Right lobe of liver (tissue), 6 donors: ENCODE results near the gene SCRN2. TPM values are rescaled to one million over a fixed set of nuclear protein-coding genes. Genes with fewer than 3 reads are reported as not detected.
A peak's percentile ranks its signal among the peaks of the same experiment; 100 is the strongest.

Experiments
- ATAC-seq, 4 donors: fragments of 200-7000 bp; cut with Tn5 transposase; one replicate each; pipeline ENCODE4 v1.9.1; 2020; ENCODE audit warnings: mild to moderate bottlenecking in 4 of 4, moderate library complexity in 4 of 4
- DNase-seq, 3 donors: peaks; one replicate each; pipeline ENCODE4 v3.0.0-alpha.2; 2020
- H3K27ac ChIP-seq, 3 donors: fragments of 200-600 bp; one replicate each; pipeline ENCODE4 v1.8.0; 2022
- H3K27me3 ChIP-seq, 2 donors: fragments of 200-600 bp; one replicate each; pipeline ENCODE4 v1.8.0; 2022
- H3K36me3 ChIP-seq, 4 donors: fragments of 200-600 bp; sonication (generic) in 1 of 4; one replicate each; pipeline versions ENCODE4 v1.5.1 to v1.8.0; 2017 to 2022; ENCODE audit warnings: control low read depth in 1 of 4
- H3K4me1 ChIP-seq, 4 donors: fragments of 200-600 bp; sonication (generic) in 1 of 4; one replicate each; pipeline versions ENCODE4 v1.5.1 to v1.8.0; 2017 to 2022; ENCODE audit warnings: control low read depth in 1 of 4
- H3K4me3 ChIP-seq, 3 donors: fragments of 200-600 bp; one replicate each; pipeline ENCODE4 v1.8.0; 2022
- H3K9me3 ChIP-seq, 4 donors: fragments of 200-600 bp; sonication (generic) in 1 of 4; one replicate each; pipeline versions ENCODE4 v1.5.1 to v1.8.0; 2017 to 2022; ENCODE audit warnings: control low read depth in 1 of 4
- CTCF ChIP-seq, 4 donors: fragments of 200-600 bp in 3 of 4; fragments of 450-650 bp in 1 of 4; IDR thresholded peaks; one replicate each; pipeline versions ENCODE4 v1.5.1 to v1.8.0; 2016 to 2022; ENCODE audit warnings: antibody characterized with exemption in 4 of 4, mild to moderate bottlenecking in 2 of 4
- POLR2A ChIP-seq: fragments of 450-650 bp; IDR thresholded peaks from one replicate; pipeline ENCODE4 v1.6.1; 2017; ENCODE audit warnings: antibody characterized with exemption, mild to moderate bottlenecking
- WGBS: methylation state at CpG from one replicate; pipeline ENCODE4 v1.1.6; 2018; ENCODE audit warnings: low coverage, low lambda C conversion rate; ENCODE audit not compliant: insufficient coverage; ENCODE audit errors: missing lambda C conversion rate; 5-methylcytosine and 5-hydroxymethylcytosine counted together
- intact Hi-C, 2 donors: fragments of 100-400 bp; cut with DNase I; formaldehyde crosslinking; loops; one replicate each; pipeline versions ENCODE4 v1.11.2 to v1.14.1; 2022
- total RNA-seq, 6 experiments: library from RNA; depleted of rRNA in 2 of 6; stranded (reverse); fragments of >200 nt in 2 of 6; fragmentation: NEBNext Ultra II Directional in 3 of 6; extraction: Animal tissue kit (Norgen Biotek cat#: 25700) in 3 of 6; gene quantifications; one replicate each; pipeline versions ENCODE4 v1.1.0 to v1.2.4, GENCODE V29; 2016 to 2023
- donor health status: DM: no; HTN: yes; CAD: no.
- donor health status: DM: no; HTN: no; CAD: no.
- donor health status: DM: no; HTN: no; CAD: no.
- donor health status: DM: no; HTN: yes; CAD: no.
- donor health status: DM: no; HTN: yes; CAD: no.

SCRN2 gene
- total RNA-seq, 6 experiments from 2014 or later: 18.1 to 25.7 (median 19.6) TPM

- Histone ChIP-seq H3K9me3 (no peaks in the 10 kb centered on the region), H3K27ac (no peak overlapping the region), H3K4me1 (peaks cover 0 to 23% (median 6%) of the 10 kb centered on the region in 4 donors), H3K4me3 (no peak overlapping the region), H3K36me3 (peaks cover 0 to 9% (median 0%) of the 10 kb centered on the region in 4 donors), H3K27me3 (no peaks in the 10 kb centered on the region)
- no peak for DNase-seq
- ATAC-seq: no peak
- intact Hi-C loops: no loop called here
- TF ChIP-seq CTCF (IDR thresholded peaks at IDR 0.05) (no peak), POLR2A (no peak)
- no CpG with 5 or more reads among the region's 6 CpGs for WGBS
Observed at GRCh38 chr17:47836601-47837000, 4.5 kb downstream of the SCRN2 start.

- Histone ChIP-seq H3K36me3 (peaks cover 0 to 9% (median 0%) of the 10 kb centered on the region in 4 donors), H3K27ac (no peak overlapping the region), H3K27me3 (no peaks in the 10 kb centered on the region), H3K4me1 (peaks cover 0 to 24% (median 5%) of the 10 kb centered on the region in 4 donors), H3K4me3 (no peak overlapping the region), H3K9me3 (no peaks in the 10 kb centered on the region)
- no peak for DNase-seq
- ATAC-seq: no peak
- intact Hi-C loops: no loop called here
- no peak for TF ChIP-seq POLR2A
- TF ChIP-seq CTCF (IDR thresholded peaks at IDR 0.05): no peak
- 58% methylated on average over 5 of the region's 5 CpGs for WGBS
Observed at GRCh38 chr17:47834756-47835155, 6.3 kb downstream of the SCRN2 start.

- H3K27ac ChIP-seq: no peak overlapping the region
- ATAC-seq (peak in 3 of 4 donors; percentile 7 to 12 (median 11)), DNase-seq (no peak)
- intact Hi-C loops: no loop called here
- peak overlapping the region; percentile 86 to 94 (median 87) for H3K4me3 ChIP-seq
- 2% methylated on average over 7 of the region's 7 CpGs for WGBS
- H3K4me1 ChIP-seq: peaks cover 0 to 21% (median 6%) of the 10 kb centered on the region in 4 donors
- TF ChIP-seq CTCF (IDR thresholded peaks at IDR 0.05) (no peak), POLR2A (no peak)
- no peaks in the 10 kb centered on the region for H3K27me3 ChIP-seq
- no peaks in the 10 kb centered on the region for H3K9me3 ChIP-seq
- peaks cover under 1 to 18% (median 5%) of the 10 kb centered on the region in 4 donors for H3K36me3 ChIP-seq
Observed at GRCh38 chr17:47831934-47832327, 9.1 kb downstream of the SCRN2 start.

GRCh38 chr17:47831003-47831933, 9.8 kb downstream of the SCRN2 start, which contains the start of the genes LRRC46 and MRPL10:
Gene LRRC46, plus strand, starts transcription at chr17:47831670. Its CDS starts 320 bp downstream, at chr17:47831990.
Gene MRPL10, minus strand, starts transcription at chr17:47831541. Its CDS starts 30 bp downstream, at chr17:47831511.
- intact Hi-C loops: no loop called here
- Histone ChIP-seq H3K4me3 (peak within 1 kb of the TSS; percentile 86 to 94 (median 87)), H3K9me3 (no peaks in the 10 kb centered on the region), H3K4me1 (peaks cover 0 to 21% (median 6%) of the 10 kb centered on the region in 4 donors), H3K36me3 (peaks cover 6 to 24% (median 10%) of the 10 kb centered on the region in 4 donors), H3K27me3 (no peaks in the 10 kb centered on the region), H3K27ac (peak within 1 kb of the TSS; percentile 17 to 72 (median 41))
- TF ChIP-seq POLR2A (peak; percentile 78), CTCF (IDR thresholded peaks at IDR 0.05) (peak in 1 of 4 donors; percentile 26)
- WGBS: under 1% methylated on average over 19 of the region's 42 CpGs
- peak; percentile 90 to 97 (median 96) for ATAC-seq
- DNase-seq: peak; percentile 94 to 96 (median 95)
